Ovary (tissue), 9 donors: ENCODE measurements around the gene CDHR2. TPM values are rescaled to one million over a fixed set of nuclear protein-coding genes. Genes with fewer than 3 reads are reported as not detected.
"Not testable (repeated sequence)": the region's sequence is repeated elsewhere in the genome, so short reads cannot be mapped to it uniquely, and the experiment has no call there.

ENCODE experiments used
- DNase-seq, 5 donors: peaks; one replicate each; pipeline ENCODE4 v3.0.0-alpha.2; 2019 to 2020
- H3K27ac ChIP-seq, 2 donors: fragments of 200-600 bp; one replicate each; pipeline versions ENCODE4 v1.5.1 to v1.8.0; 2019 to 2022
- H3K27me3 ChIP-seq: fragments of 200-600 bp; one replicate; pipeline ENCODE4 v1.8.0; 2022
- H3K36me3 ChIP-seq: fragments of 200-600 bp; sonication (generic); one replicate; pipeline ENCODE4 v1.5.1; 2019
- H3K4me1 ChIP-seq: one replicate; pipeline ENCODE4 v1.8.1; 2013; ENCODE audit warnings: mild to moderate bottlenecking, moderate library complexity; ENCODE audit not compliant: insufficient read depth
- H3K4me3 ChIP-seq: fragments of 200-600 bp; sonication (generic); one replicate; pipeline ENCODE4 v1.5.1; 2017
- H3K9me3 ChIP-seq, 2 donors: fragments of 200-600 bp in 1 of 2; sonication (generic) in 1 of 2; one replicate each; pipeline versions ENCODE4 v1.5.1 to v1.8.1; 2013 to 2019; ENCODE audit warnings: mild to moderate bottlenecking in 1 of 2, moderate library complexity in 1 of 2
- CTCF ChIP-seq, 3 donors: fragments of 450-650 bp in 2 of 3; fragments of 200-600 bp in 1 of 3; IDR thresholded peaks; one replicate each; pipeline versions ENCODE4 v1.5.1 to v1.8.0; 2016 to 2022; ENCODE audit warnings: antibody characterized with exemption in 3 of 3, mild to moderate bottlenecking in 1 of 3
- EP300 ChIP-seq: sonication (generic); formaldehyde crosslinking; IDR thresholded peaks from one replicate; pipeline ENCODE4 v1.6.1; 2017; ENCODE audit warnings: antibody characterized with exemption
- POLR2A ChIP-seq: fragments of 450-650 bp; IDR thresholded peaks from one replicate; pipeline ENCODE4 v1.6.1; 2017; ENCODE audit warnings: antibody characterized with exemption, mild to moderate bottlenecking, moderate library complexity
- WGBS, 3 donors: extraction: QIAGEN DNeasy Blood & Tissue Kit in 1 of 3; methylation state at CpG; one replicate each; pipeline versions ENCODE4 v1.1.5 to v1.1.7; 2013 to 2017; 5-methylcytosine and 5-hydroxymethylcytosine counted together
- intact Hi-C, 4 donors: fragments of 100-400 bp; cut with DNase I; formaldehyde crosslinking; loops; one replicate each; pipeline versions ENCODE4 v1.11.0 to v1.15.1; 2022 to 2023
- polyA plus RNA-seq, 2 donors: library from polyadenylated mRNA; stranded (reverse); fragments of 200-250 nt in 1 of 2; fragments of 350-450 nt in 1 of 2; fragmentation: Illumina TruSeq in 1 of 2; extraction: RNeasy Lipid Tissue Mini Kit (QIAGEN cat#74804) in 1 of 2; gene quantifications; one replicate each; pipeline ENCODE4 v1.2.3, GENCODE V29; 2013 to 2014
- total RNA-seq, 7 donors: library from RNA; depleted of rRNA in 2 of 7; stranded (reverse); fragments of >200 nt in 2 of 7; fragmentation: NEBNext Ultra II Directional in 3 of 7; extraction: Animal tissue kit (Norgen Biotek cat#: 25700) in 3 of 7; gene quantifications; one replicate each; pipeline versions ENCODE4 v1.1.0 to v1.2.4, GENCODE V29; 2016 to 2023
- donor health status: DM: no; HTN: no; CAD: no; lungs with moderate emphysema.
- donor health status: DM: no; HTN: no; CAD: no.
- donor health status: Bipolar disorder and iron deficiency.
- donor health status: DM: yes; HTN: yes; CAD: no.
- donor health status: DM: no; HTN: no; CAD: no.
- donor health status: DM: yes; HTN: yes; CAD: no.

Gene CDHR2
- total and polyA plus RNA-seq, 9 donors, result 0.10 to 2.0 (median 0.20) TPM; not detected in 6

GRCh38 chr5:176589039-176589769, 40.1 kb downstream of the CDHR2 start:
- Histone ChIP-seq H3K4me1 (no peaks in the 10 kb centered on the region), H3K27me3 (no peaks in the 10 kb centered on the region), H3K36me3 (no peaks in the 10 kb centered on the region), H3K4me3 (no peak overlapping the region), H3K9me3 (peaks cover 0 to 21% of the 10 kb centered on the region in 2 donors), H3K27ac (no peak overlapping the region)
- intact Hi-C loops, result no loop called here
- 79 to 87% (median 85%) methylated on average over 31 of the region's 31 CpGs for WGBS, 3 donors
- TF ChIP-seq CTCF (IDR thresholded peaks at IDR 0.05), result no peak
- no peak for TF ChIP-seq EP300
- no peak for DNase-seq

- Histone ChIP-seq H3K4me1 (no peaks in the 10 kb centered on the region), H3K4me3 (no peak overlapping the region), H3K27ac (no peak overlapping the region), H3K36me3 (no peaks in the 10 kb centered on the region), H3K9me3 (peaks cover 0 to 12% of the 10 kb centered on the region in 2 donors), H3K27me3 (no peaks in the 10 kb centered on the region)
- intact Hi-C loops, result no loop called here
- 78 to 86% (median 82%) methylated on average over 17 of the region's 17 CpGs for WGBS, 3 donors
- no peak for TF ChIP-seq CTCF (IDR thresholded peaks at IDR 0.05)
- no peak for TF ChIP-seq POLR2A
- no peak for TF ChIP-seq EP300
- DNase-seq, result no peak
Measured at GRCh38 chr5:176590035-176590717, 41.0 kb downstream of the CDHR2 start.

GRCh38 chr5:176591667-176592066, 42.5 kb downstream of the CDHR2 start:
- H3K27ac ChIP-seq, H3K4me3 ChIP-seq, H3K27me3 ChIP-seq, H3K4me1 ChIP-seq, DNase-seq, H3K36me3 ChIP-seq, intact Hi-C loops, H3K9me3 ChIP-seq: not testable (repeated sequence)
- WGBS, 3 donors, result 19 to 68% (median 65%) methylated on average over 2 of the region's 2 CpGs

- H3K9me3 ChIP-seq, result no peaks in the 10 kb centered on the region
- H3K4me1 ChIP-seq, result no peaks in the 10 kb centered on the region
- H3K4me3 ChIP-seq, result no peak overlapping the region
- DNase-seq, result no peak
- no peak for TF ChIP-seq POLR2A
- TF ChIP-seq CTCF (IDR thresholded peaks at IDR 0.05), result no peak
- no peak for TF ChIP-seq EP300
- intact Hi-C loops, result no loop called here
- 95 to 99% (median 99%) methylated on average over 3 of the region's 3 CpGs for WGBS, 3 donors
- no peaks in the 10 kb centered on the region for H3K27me3 ChIP-seq
- H3K27ac ChIP-seq, result no peak overlapping the region
- no peaks in the 10 kb centered on the region for H3K36me3 ChIP-seq
Measured at GRCh38 chr5:176592573-176592972, 43.4 kb downstream of the CDHR2 start.

GRCh38 chr5:176593273-176593869, 44.2 kb downstream of the CDHR2 start:
- no peaks in the 10 kb centered on the region for H3K36me3 ChIP-seq
- TF ChIP-seq EP300 (no peak), POLR2A (no peak), CTCF (IDR thresholded peaks at IDR 0.05) (no peak)
- WGBS, 3 donors, result 89 to 91% (median 90%) methylated on average over 12 of the region's 12 CpGs
- intact Hi-C loops, result no loop called here
- H3K27me3 ChIP-seq, result no peaks in the 10 kb centered on the region
- H3K27ac ChIP-seq, result no peak overlapping the region
- no peaks in the 10 kb centered on the region for H3K9me3 ChIP-seq
- no peak overlapping the region for H3K4me3 ChIP-seq
- no peaks in the 10 kb centered on the region for H3K4me1 ChIP-seq
- no peak for DNase-seq
